ENCODE data around the gene SLC15A1.

- TF ChIP-seq RAD21 (IDR thresholded peaks at IDR 0.05) (no peak), RXRA (IDR thresholded peaks at IDR 0.05) (no peak), JUND (IDR thresholded peaks at IDR 0.05) (no peak)
- TF ChIP-seq, protein P1, sequence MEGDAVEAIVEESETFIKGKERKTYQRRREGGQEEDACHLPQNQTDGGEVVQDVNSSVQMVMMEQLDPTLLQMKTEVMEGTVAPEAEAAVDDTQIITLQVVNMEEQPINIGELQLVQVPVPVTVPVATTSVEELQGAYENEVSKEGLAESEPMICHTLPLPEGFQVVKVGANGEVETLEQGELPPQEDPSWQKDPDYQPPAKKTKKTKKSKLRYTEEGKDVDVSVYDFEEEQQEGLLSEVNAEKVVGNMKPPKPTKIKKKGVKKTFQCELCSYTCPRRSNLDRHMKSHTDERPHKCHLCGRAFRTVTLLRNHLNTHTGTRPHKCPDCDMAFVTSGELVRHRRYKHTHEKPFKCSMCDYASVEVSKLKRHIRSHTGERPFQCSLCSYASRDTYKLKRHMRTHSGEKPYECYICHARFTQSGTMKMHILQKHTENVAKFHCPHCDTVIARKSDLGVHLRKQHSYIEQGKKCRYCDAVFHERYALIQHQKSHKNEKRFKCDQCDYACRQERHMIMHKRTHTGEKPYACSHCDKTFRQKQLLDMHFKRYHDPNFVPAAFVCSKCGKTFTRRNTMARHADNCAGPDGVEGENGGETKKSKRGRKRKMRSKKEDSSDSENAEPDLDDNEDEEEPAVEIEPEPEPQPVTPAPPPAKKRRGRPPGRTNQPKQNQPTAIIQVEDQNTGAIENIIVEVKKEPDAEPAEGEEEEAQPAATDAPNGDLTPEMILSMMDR (IDR thresholded peaks at IDR 0.05; ENCODE audit: low read depth, low read length, missing input control) = no peak
- TF ChIP-seq, protein P2, sequence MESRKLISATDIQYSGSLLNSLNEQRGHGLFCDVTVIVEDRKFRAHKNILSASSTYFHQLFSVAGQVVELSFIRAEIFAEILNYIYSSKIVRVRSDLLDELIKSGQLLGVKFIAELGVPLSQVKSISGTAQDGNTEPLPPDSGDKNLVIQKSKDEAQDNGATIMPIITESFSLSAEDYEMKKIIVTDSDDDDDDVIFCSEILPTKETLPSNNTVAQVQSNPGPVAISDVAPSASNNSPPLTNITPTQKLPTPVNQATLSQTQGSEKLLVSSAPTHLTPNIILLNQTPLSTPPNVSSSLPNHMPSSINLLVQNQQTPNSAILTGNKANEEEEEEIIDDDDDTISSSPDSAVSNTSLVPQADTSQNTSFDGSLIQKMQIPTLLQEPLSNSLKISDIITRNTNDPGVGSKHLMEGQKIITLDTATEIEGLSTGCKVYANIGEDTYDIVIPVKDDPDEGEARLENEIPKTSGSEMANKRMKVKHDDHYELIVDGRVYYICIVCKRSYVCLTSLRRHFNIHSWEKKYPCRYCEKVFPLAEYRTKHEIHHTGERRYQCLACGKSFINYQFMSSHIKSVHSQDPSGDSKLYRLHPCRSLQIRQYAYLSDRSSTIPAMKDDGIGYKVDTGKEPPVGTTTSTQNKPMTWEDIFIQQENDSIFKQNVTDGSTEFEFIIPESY (IDR thresholded peaks at IDR 0.05) = no peak
Observed at GRCh38 chr13:98749501-98749900, 3.0 kb downstream of the SLC15A1 start.

Measured in liver (tissue), 3 donors.